ENCODE results near the gene CHD3.
A peak's percentile ranks its signal among the peaks of the same experiment; 100 is the strongest.

CHD3 gene

GRCh38 chr17:7910711-7911110 is 22.1 kb downstream of the CHD3 start:
- Histone ChIP-seq H3K79me2 (ENCODE audit: insufficient read depth, low read length) (peaks cover 7% of the 10 kb centered on the region; the same call in 1 of the 2 replicates), H4K20me1 (ENCODE audit: insufficient read depth, low read length, poor library complexity, severe bottlenecking) (peaks cover 4% of the 10 kb centered on the region), H3K4me3 (ENCODE audit: low read length, poor library complexity, severe bottlenecking) (no peak overlapping the region), H3K4me1 (ENCODE audit: insufficient read depth, low read length, poor library complexity, severe bottlenecking) (peaks cover 14% of the 10 kb centered on the region), H3K27me3 (ENCODE audit: insufficient read depth, low read length, poor library complexity, severe bottlenecking) (no peaks in the 10 kb centered on the region), H3K9me3 (ENCODE audit: insufficient read depth, low read depth, low read length) (no peaks in the 10 kb centered on the region), H2AFZ (ENCODE audit: low read length) (no peak overlapping the region), H3K36me3 (ENCODE audit: insufficient read depth, low read length) (peaks cover 70% of the 10 kb centered on the region; the same call in 1 of the 2 replicates), H3K9me2 (replicated peaks; ENCODE audit: low read depth, low read length) (no peaks in the 10 kb centered on the region), H3K4me2 (ENCODE audit: low read depth, low read length, poor library complexity, severe bottlenecking) (no peak overlapping the region), H3K9ac (ENCODE audit: low read depth, low read length, poor library complexity, severe bottlenecking) (no peak overlapping the region), H3F3A (ENCODE audit: low read depth) (peaks cover 10% of the 10 kb centered on the region; the same call in 1 of the 2 replicates)
- no peak for TF ChIP-seq EZH2phosphoT487 (IDR thresholded peaks at IDR 0.05; ENCODE audit: borderline replicate concordance)
- no peak for TF ChIP-seq CTCF (conservative IDR thresholded peaks at IDR 0.05; ENCODE audit: low read length)

GRCh38 chr17:7911116-7911515 is 22.5 kb downstream of the CHD3 start:
- no peak for TF ChIP-seq CTCF (conservative IDR thresholded peaks at IDR 0.05; ENCODE audit: low read length)
- TF ChIP-seq EZH2phosphoT487 (IDR thresholded peaks at IDR 0.05; ENCODE audit: borderline replicate concordance): no peak
- Histone ChIP-seq H3K9ac (ENCODE audit: low read depth, low read length, poor library complexity, severe bottlenecking) (no peak overlapping the region), H3F3A (ENCODE audit: low read depth) (peaks cover 10% of the 10 kb centered on the region; the same call in 1 of the 2 replicates), H3K9me2 (replicated peaks; ENCODE audit: low read depth, low read length) (no peaks in the 10 kb centered on the region), H3K4me2 (ENCODE audit: low read depth, low read length, poor library complexity, severe bottlenecking) (no peak overlapping the region), H4K20me1 (ENCODE audit: insufficient read depth, low read length, poor library complexity, severe bottlenecking) (peaks cover 4% of the 10 kb centered on the region), H2AFZ (ENCODE audit: low read length) (no peak overlapping the region), H3K4me1 (ENCODE audit: insufficient read depth, low read length, poor library complexity, severe bottlenecking) (peaks cover 14% of the 10 kb centered on the region), H3K9me3 (ENCODE audit: insufficient read depth, low read depth, low read length) (no peaks in the 10 kb centered on the region), H3K36me3 (ENCODE audit: insufficient read depth, low read length) (peaks cover 66% of the 10 kb centered on the region; the same call in 1 of the 2 replicates), H3K4me3 (ENCODE audit: low read length, poor library complexity, severe bottlenecking) (no peak overlapping the region), H3K27me3 (ENCODE audit: insufficient read depth, low read length, poor library complexity, severe bottlenecking) (no peaks in the 10 kb centered on the region), H3K79me2 (ENCODE audit: insufficient read depth, low read length) (peaks cover 7% of the 10 kb centered on the region; the same call in 1 of the 2 replicates)

- peaks cover 13% of the 10 kb centered on the region; the same call in 1 of the 2 replicates for H3K79me2 ChIP-seq (ENCODE audit: insufficient read depth, low read length)
- peaks cover 47% of the 10 kb centered on the region; the same call in 1 of the 2 replicates for H3K36me3 ChIP-seq (ENCODE audit: insufficient read depth, low read length)
- no peak overlapping the region for H2AFZ ChIP-seq (ENCODE audit: low read length)
- peaks cover 10% of the 10 kb centered on the region; the same call in 1 of the 2 replicates for H3F3A ChIP-seq (ENCODE audit: low read depth)
- peaks cover 4% of the 10 kb centered on the region for H4K20me1 ChIP-seq (ENCODE audit: insufficient read depth, low read length, poor library complexity, severe bottlenecking)
- TF ChIP-seq CTCF (conservative IDR thresholded peaks at IDR 0.05; ENCODE audit: low read length) (peak; percentile 89), EZH2phosphoT487 (IDR thresholded peaks at IDR 0.05; ENCODE audit: borderline replicate concordance) (no peak)
- H3K9ac ChIP-seq (ENCODE audit: low read depth, low read length, poor library complexity, severe bottlenecking): no peak overlapping the region
- H3K4me2 ChIP-seq (ENCODE audit: low read depth, low read length, poor library complexity, severe bottlenecking): no peak overlapping the region
- no peaks in the 10 kb centered on the region for H3K27me3 ChIP-seq (ENCODE audit: insufficient read depth, low read length, poor library complexity, severe bottlenecking)
- no peaks in the 10 kb centered on the region for H3K9me2 ChIP-seq (replicated peaks; ENCODE audit: low read depth, low read length)
- peaks cover 22% of the 10 kb centered on the region for H3K4me1 ChIP-seq (ENCODE audit: insufficient read depth, low read length, poor library complexity, severe bottlenecking)
- H3K9me3 ChIP-seq (ENCODE audit: insufficient read depth, low read depth, low read length): no peaks in the 10 kb centered on the region
- no peak overlapping the region for H3K4me3 ChIP-seq (ENCODE audit: low read length, poor library complexity, severe bottlenecking)
Observed at GRCh38 chr17:7912927-7913524, 24.4 kb downstream of the CHD3 start.

Measured in Loucy (cell line).